GM15510 (cell line): ENCODE results near the gene ZSCAN23.

Experiments used
- POLR2A ChIP-seq: IDR thresholded peaks from 3 replicates; pipeline ENCODE4 v1.6.1; 2011; ENCODE audit warnings: borderline replicate concordance; ENCODE audit not compliant: insufficient read length; ENCODE audit errors: extremely low read depth

The ZSCAN23 gene

GRCh38 chr6:28443112-28443773 lies at the start of gene ZSCAN23:
Gene ZSCAN23, minus strand, starts transcription at chr6:28443491. Its CDS starts 7,225 bp downstream, at chr6:28436266.
- TF ChIP-seq POLR2A: peak; percentile 63

GRCh38 chr6:28491984-28492317 lies 48.7 kb upstream of the ZSCAN23 start:
- TF ChIP-seq POLR2A: no peak

- TF ChIP-seq POLR2A: no peak
Measured at GRCh38 chr6:28490205-28490890, 47.1 kb upstream of the ZSCAN23 start.

GRCh38 chr6:28489366-28490204 lies 46.3 kb upstream of the ZSCAN23 start:
- TF ChIP-seq POLR2A: no peak

GRCh38 chr6:28488916-28489365 lies 45.6 kb upstream of the ZSCAN23 start:
- no peak for TF ChIP-seq POLR2A

GRCh38 chr6:28486988-28487742 lies 43.9 kb upstream of the ZSCAN23 start:
- no peak for TF ChIP-seq POLR2A

GRCh38 chr6:28486533-28486932 lies 43.2 kb upstream of the ZSCAN23 start:
- TF ChIP-seq POLR2A: no peak

GRCh38 chr6:28485482-28485881 lies 42.2 kb upstream of the ZSCAN23 start:
- no peak for TF ChIP-seq POLR2A

GRCh38 chr6:28480253-28480932 lies 37.1 kb upstream of the ZSCAN23 start:
- no peak for TF ChIP-seq POLR2A

GRCh38 chr6:28478518-28478917 lies 35.2 kb upstream of the ZSCAN23 start:
- TF ChIP-seq POLR2A: no peak

- no peak for TF ChIP-seq POLR2A
Measured at GRCh38 chr6:28474441-28475219, 31.3 kb upstream of the ZSCAN23 start.

GRCh38 chr6:28468056-28468455 lies 24.8 kb upstream of the ZSCAN23 start:
- no peak for TF ChIP-seq POLR2A

GRCh38 chr6:28462401-28462800 lies 19.1 kb upstream of the ZSCAN23 start:
- no peak for TF ChIP-seq POLR2A
